GM12878 (cell line): ENCODE results near the gene RANGRF. TPM values are rescaled to one million over a fixed set of nuclear protein-coding genes. Genes with fewer than 3 reads are reported as not detected.

ENCODE experiments used
- ATAC-seq: fragments of 200-7000 bp; cut with Tn5 transposase; 3 replicates; pipeline ENCODE4 v1.9.1; 2020; ENCODE audit warnings: mild to moderate bottlenecking, moderate library complexity
- BruUV-seq: library from RNA; stranded (reverse); fragments of 400-500 nt; replicated peaks from 2 replicates; lab custom pipeline; 2021; lab: Mats Ljungman, UMichigan
- CTCF ChIA-PET: fragments of 300-600 bp; sonication (Branson Sonifier 250); formaldehyde crosslinking; extraction: SDS; loops from one replicate; lab custom pipeline; 2021; ENCODE audit warnings: inconsistent platforms; lab: Yijun Ruan, JAX
- POLR2A ChIA-PET: fragments of 350-600 bp; formaldehyde crosslinking; extraction: SDS; loops from one replicate; lab custom pipeline; 2021; ENCODE audit warnings: inconsistent platforms; lab: Charles Lee
- RAD21 ChIA-PET: fragments of 300-600 bp; sonication (Branson Sonifier 250); formaldehyde crosslinking; loops from one replicate; lab custom pipeline; 2023; ENCODE audit warnings: antibody characterized with exemption; ENCODE audit not compliant: unreplicated experiment; lab: Charles Lee
- SMC1A ChIA-PET: fragments of 300-600 bp; sonication (Branson Sonifier 250); formaldehyde crosslinking; loops from one replicate; lab custom pipeline; 2023; ENCODE audit not compliant: unreplicated experiment, uncharacterized antibody; lab: Charles Lee
- DNase-seq: peaks from one replicate; pipeline ENCODE4 v3.0.0-alpha.2; 2011; ENCODE audit warnings: low read depth, low spot score
- FAIRE-seq: peaks from 3 replicates; lab custom pipeline; 2011; peaks lifted over from hg19 to GRCh38; lab: Jason Lieb, UNC
- H2AFZ ChIP-seq: 2 replicates; pipeline ENCODE4 v1.6.0; 2011; ENCODE audit warnings: low read depth, low read length, control low read depth; ENCODE audit not compliant: control insufficient read depth
- H3K27ac ChIP-seq: 2 replicates; pipeline ENCODE4 v1.5.1; 2011; ENCODE audit warnings: control low read depth; ENCODE audit not compliant: control insufficient read depth, insufficient read depth
- H3K27me3 ChIP-seq, 2 experiments: replicated peaks in 1 of 2; 2 replicates each; pipeline versions ENCODE4 v1.6.0 to v1.6.1; 2011; ENCODE audit warnings: low read length in 1 of 2; ENCODE audit not compliant: control insufficient read depth in 2 of 2, insufficient read depth in 2 of 2
- H3K36me3 ChIP-seq, 2 experiments: 2 replicates each; pipeline ENCODE4 v1.5.1; 2011; ENCODE audit warnings: low read length in 1 of 2; ENCODE audit not compliant: control insufficient read depth in 2 of 2, insufficient read depth in 2 of 2
- H3K4me1 ChIP-seq: 2 replicates; pipeline ENCODE4 v1.6.1; 2011; ENCODE audit warnings: mild to moderate bottlenecking, low read length, moderate library complexity, mixed read lengths; ENCODE audit not compliant: control insufficient read depth, insufficient read depth
- H3K4me2 ChIP-seq: 2 replicates; pipeline ENCODE4 v1.6.0; 2011; ENCODE audit warnings: control low read depth; ENCODE audit not compliant: control insufficient read depth, insufficient read depth
- H3K4me3 ChIP-seq: fragments of 200-600 bp; sonication (generic); 2 replicates; pipeline ENCODE4 v1.5.1; 2016
- H3K79me2 ChIP-seq: 2 replicates; pipeline ENCODE4 v1.6.0; 2011; ENCODE audit warnings: low read length; ENCODE audit not compliant: control insufficient read depth, insufficient read depth
- H3K9ac ChIP-seq: 2 replicates; pipeline ENCODE4 v1.8.0; 2011; ENCODE audit warnings: low read length, control low read depth, mixed read lengths; ENCODE audit not compliant: control insufficient read depth, insufficient read depth
- H3K9me3 ChIP-seq: replicated peaks from 3 replicates; pipeline ENCODE4 v1.5.1; 2011; ENCODE audit warnings: mild to moderate bottlenecking, low read length; ENCODE audit not compliant: control insufficient read depth, insufficient read depth
- H4K20me1 ChIP-seq: 2 replicates; pipeline ENCODE4 v1.6.0; 2011; ENCODE audit not compliant: control insufficient read depth, insufficient read depth
- CBX5 ChIP-seq: sonication (generic); IDR thresholded peaks from 2 replicates; pipeline ENCODE4 v1.6.1; 2016; ENCODE audit warnings: low read depth, moderate library complexity, mild to moderate bottlenecking, inconsistent platforms
- FOXM1 ChIP-seq: IDR thresholded peaks from 2 replicates; pipeline ENCODE4 v1.6.1; 2012; ENCODE audit warnings: low read depth, mild to moderate bottlenecking, inconsistent platforms, low read length, moderate library complexity
- HDAC2 ChIP-seq: fragments of 200-600 bp; sonication (generic); IDR thresholded peaks from 2 replicates; pipeline ENCODE4 v1.6.1; 2017
- IKZF1 ChIP-seq: fragments of 450-650 bp; conservative IDR thresholded peaks from 2 replicates; pipeline ENCODE4 v1.6.1; 2017; ENCODE audit warnings: antibody characterized with exemption, mild to moderate bottlenecking
- MXI1 ChIP-seq: fragments of 150-350 bp; IDR thresholded peaks from 2 replicates; pipeline ENCODE4 v1.6.1; 2011; ENCODE audit warnings: low read depth, mild to moderate bottlenecking, inconsistent platforms, low read length, improper control_type of control experiment
- NFYB ChIP-seq: IDR thresholded peaks from 2 replicates; pipeline ENCODE4 v1.6.1; 2011; ENCODE audit warnings: low read depth, mild to moderate bottlenecking, low read length, improper control_type of control experiment, moderate library complexity; ENCODE audit not compliant: insufficient read depth
- POLR2AphosphoS2 ChIP-seq: IDR thresholded peaks from 2 replicates; pipeline ENCODE4 v1.6.1; 2011; ENCODE audit warnings: low read depth, mild to moderate bottlenecking, low read length, improper control_type of control experiment, moderate library complexity
- RELA ChIP-seq: fragments of 450-650 bp; IDR thresholded peaks from 2 replicates; pipeline ENCODE4 v1.8.0; 2014; ENCODE audit warnings: borderline replicate concordance; ENCODE audit not compliant: partially characterized antibody
- SPI1 ChIP-seq: IDR thresholded peaks from 2 replicates; pipeline ENCODE4 v1.6.1; 2011; ENCODE audit warnings: low read depth, mild to moderate bottlenecking, low read length, moderate library complexity, borderline replicate concordance; ENCODE audit not compliant: insufficient read depth
- SREBF1 ChIP-seq: IDR thresholded peaks from 2 replicates; pipeline ENCODE4 v1.6.1; 2012; ENCODE audit warnings: mild to moderate bottlenecking, low read length
- SUZ12 ChIP-seq: fragments of 200-600 bp; sonication (generic); IDR thresholded peaks from one replicate; pipeline ENCODE4 v1.6.1; 2018; ENCODE audit warnings: antibody characterized with exemption, mild to moderate bottlenecking; ENCODE audit not compliant: unreplicated experiment
- ZBED1 ChIP-seq: IDR thresholded peaks from 2 replicates; pipeline ENCODE4 v1.6.1; 2016; ENCODE audit warnings: borderline replicate concordance
- ZNF622 ChIP-seq: fragments of 450-650 bp; IDR thresholded peaks from 2 replicates; pipeline ENCODE4 v1.6.1; 2017; ENCODE audit warnings: mild to moderate bottlenecking, inconsistent platforms
- WGBS: methylation state at CpG from one replicate; pipeline ENCODE4 v1.1.6; 2016; ENCODE audit warnings: low lambda C conversion rate; ENCODE audit not compliant: insufficient replicate concordance, insufficient coverage; ENCODE audit errors: missing lambda C conversion rate; 5-methylcytosine and 5-hydroxymethylcytosine counted together
- in situ Hi-C: fragments of 300-500 bp; cut with MboI; formaldehyde crosslinking; loops from 9 replicates; pipeline ENCODE4 v1.14.3; 2018; ENCODE audit warnings: mixed read lengths
- intact Hi-C: fragments of 100-400 bp; cut with micrococcal nuclease; formaldehyde crosslinking; loops from one replicate; pipeline ENCODE4 v1.14.2; 2022; ENCODE audit not compliant: unreplicated experiment
- polyA plus RNA-seq, 11 experiments: library from polyadenylated mRNA; depleted of rRNA in 4 of 11; unstranded in 6 of 11; stranded (reverse) in 5 of 11; fragments of >200 nt; fragmentation: Nextera tagmentation in 4 of 11; fragmentation: Illumina TruSeq in 1 of 11; extraction: Ambion mirVana in 4 of 11; extraction: Trizol in 1 of 11; gene quantifications; 1 replicate in 1 of 11; 2 replicates in 10 of 11; pipeline versions ENCODE4 v1.2.1 to v1.2.3, GENCODE V29; 2011 to 2016; ENCODE audit warnings: inconsistent platforms in 2 of 11, missing spikeins in 2 of 11, low read depth in 1 of 11
- total RNA-seq, 4 experiments: library from RNA; depleted of rRNA in 3 of 4; stranded (reverse); fragments of >200 nt in 3 of 4; fragmentation: Illumina TruSeq in 1 of 4; extraction: Trizol in 1 of 4; gene quantifications; 2 replicates each; pipeline versions ENCODE4 v1.2.1 to v1.2.3, GENCODE V29; 2013 to 2021
- TF ChIP-seq, protein P1 (sequence below): fragments of 450-650 bp; IDR thresholded peaks from 2 replicates; pipeline ENCODE4 v1.6.1; 2017; ENCODE audit warnings: antibody characterized with exemption, mild to moderate bottlenecking, moderate library complexity
- TF ChIP-seq, protein P2 (sequence below): fragments of 450-650 bp; formaldehyde crosslinking; IDR thresholded peaks from 2 replicates; pipeline ENCODE4 v1.4.0; 2022; ENCODE audit warnings: mild to moderate bottlenecking, moderate library complexity
- TF ChIP-seq, protein P3 (sequence below): IDR thresholded peaks from 2 replicates; pipeline ENCODE4 v1.6.1; 2011; ENCODE audit warnings: borderline replicate concordance, low read depth, mild to moderate bottlenecking, moderate library complexity, mixed read lengths, low read length; ENCODE audit not compliant: insufficient read depth; ENCODE audit errors: extremely low read length

Gene RANGRF
- total and polyA plus RNA-seq, 10 of the 15 experiments (the other 5 are each of a cell fraction or from before 2014, with no cell fraction given) = 30.1 to 181 (median 61.4) TPM

DNA sequence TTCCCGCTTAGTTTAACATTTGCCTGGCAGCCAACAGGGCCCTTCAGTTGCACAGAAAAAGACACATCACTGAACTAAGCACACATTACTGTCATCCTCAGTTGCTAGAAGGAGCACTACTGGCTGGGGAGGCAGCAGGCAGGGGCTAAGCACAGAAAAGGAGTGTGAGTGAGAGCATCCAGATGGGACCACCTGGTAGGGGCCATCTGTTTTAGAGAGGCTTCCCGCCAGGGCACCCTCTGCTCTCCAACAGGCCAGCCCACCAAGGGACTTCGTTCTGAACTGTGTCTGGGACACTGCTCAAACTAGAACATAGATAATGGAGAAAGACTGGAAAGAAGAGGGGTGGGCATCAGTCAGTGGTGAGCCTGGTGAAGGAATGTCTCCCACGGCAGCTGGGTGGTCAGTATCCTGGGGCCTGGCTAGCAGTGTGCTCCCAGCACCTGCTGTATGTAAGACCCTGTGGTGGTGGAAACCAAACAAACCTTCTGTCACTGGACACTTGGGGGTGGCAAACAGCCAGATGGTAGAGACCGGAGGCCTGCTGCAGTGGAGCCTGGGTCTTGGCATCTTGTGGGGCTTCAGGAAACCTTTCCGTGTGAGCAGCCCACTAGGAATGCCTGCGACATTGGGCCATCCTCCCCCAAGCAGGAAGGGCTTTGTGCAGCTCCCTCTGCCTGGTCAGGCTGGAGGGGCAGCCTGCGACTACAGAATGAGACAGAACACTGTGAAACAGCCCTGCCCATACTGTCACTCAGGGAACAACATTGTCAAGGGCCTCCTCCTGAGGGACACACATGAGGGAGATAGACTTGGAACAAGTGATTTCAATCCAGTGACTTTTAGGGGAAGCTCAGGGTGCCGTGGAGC, 12.8 kb upstream of the RANGRF start:
- no peaks in the 10 kb centered on the region for H4K20me1 ChIP-seq
- no peaks in the 10 kb centered on the region for H3K4me1 ChIP-seq
- H2AFZ ChIP-seq = no peak overlapping the region
- SMC1A ChIA-PET = no interaction called here
- no peak overlapping the region for H3K4me3 ChIP-seq
- intact Hi-C loops = no loop called here
- no TSS peak for BruUV-seq
- TF ChIP-seq CBX5 (no peak), IKZF1 (no peak), HDAC2 (no peak), SUZ12 (no peak), ZBED1 (no peak), FOXM1 (no peak), SREBF1 (no peak), POLR2AphosphoS2 (no peak), ZNF622 (no peak), MXI1 (no peak), SPI1 (no peak), NFYB (no peak), RELA (no peak)
- TF ChIP-seq, protein P1, sequence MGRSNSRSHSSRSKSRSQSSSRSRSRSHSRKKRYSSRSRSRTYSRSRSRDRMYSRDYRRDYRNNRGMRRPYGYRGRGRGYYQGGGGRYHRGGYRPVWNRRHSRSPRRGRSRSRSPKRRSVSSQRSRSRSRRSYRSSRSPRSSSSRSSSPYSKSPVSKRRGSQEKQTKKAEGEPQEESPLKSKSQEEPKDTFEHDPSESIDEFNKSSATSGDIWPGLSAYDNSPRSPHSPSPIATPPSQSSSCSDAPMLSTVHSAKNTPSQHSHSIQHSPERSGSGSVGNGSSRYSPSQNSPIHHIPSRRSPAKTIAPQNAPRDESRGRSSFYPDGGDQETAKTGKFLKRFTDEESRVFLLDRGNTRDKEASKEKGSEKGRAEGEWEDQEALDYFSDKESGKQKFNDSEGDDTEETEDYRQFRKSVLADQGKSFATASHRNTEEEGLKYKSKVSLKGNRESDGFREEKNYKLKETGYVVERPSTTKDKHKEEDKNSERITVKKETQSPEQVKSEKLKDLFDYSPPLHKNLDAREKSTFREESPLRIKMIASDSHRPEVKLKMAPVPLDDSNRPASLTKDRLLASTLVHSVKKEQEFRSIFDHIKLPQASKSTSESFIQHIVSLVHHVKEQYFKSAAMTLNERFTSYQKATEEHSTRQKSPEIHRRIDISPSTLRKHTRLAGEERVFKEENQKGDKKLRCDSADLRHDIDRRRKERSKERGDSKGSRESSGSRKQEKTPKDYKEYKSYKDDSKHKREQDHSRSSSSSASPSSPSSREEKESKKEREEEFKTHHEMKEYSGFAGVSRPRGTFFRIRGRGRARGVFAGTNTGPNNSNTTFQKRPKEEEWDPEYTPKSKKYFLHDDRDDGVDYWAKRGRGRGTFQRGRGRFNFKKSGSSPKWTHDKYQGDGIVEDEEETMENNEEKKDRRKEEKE = no peak
- TF ChIP-seq, protein P2, sequence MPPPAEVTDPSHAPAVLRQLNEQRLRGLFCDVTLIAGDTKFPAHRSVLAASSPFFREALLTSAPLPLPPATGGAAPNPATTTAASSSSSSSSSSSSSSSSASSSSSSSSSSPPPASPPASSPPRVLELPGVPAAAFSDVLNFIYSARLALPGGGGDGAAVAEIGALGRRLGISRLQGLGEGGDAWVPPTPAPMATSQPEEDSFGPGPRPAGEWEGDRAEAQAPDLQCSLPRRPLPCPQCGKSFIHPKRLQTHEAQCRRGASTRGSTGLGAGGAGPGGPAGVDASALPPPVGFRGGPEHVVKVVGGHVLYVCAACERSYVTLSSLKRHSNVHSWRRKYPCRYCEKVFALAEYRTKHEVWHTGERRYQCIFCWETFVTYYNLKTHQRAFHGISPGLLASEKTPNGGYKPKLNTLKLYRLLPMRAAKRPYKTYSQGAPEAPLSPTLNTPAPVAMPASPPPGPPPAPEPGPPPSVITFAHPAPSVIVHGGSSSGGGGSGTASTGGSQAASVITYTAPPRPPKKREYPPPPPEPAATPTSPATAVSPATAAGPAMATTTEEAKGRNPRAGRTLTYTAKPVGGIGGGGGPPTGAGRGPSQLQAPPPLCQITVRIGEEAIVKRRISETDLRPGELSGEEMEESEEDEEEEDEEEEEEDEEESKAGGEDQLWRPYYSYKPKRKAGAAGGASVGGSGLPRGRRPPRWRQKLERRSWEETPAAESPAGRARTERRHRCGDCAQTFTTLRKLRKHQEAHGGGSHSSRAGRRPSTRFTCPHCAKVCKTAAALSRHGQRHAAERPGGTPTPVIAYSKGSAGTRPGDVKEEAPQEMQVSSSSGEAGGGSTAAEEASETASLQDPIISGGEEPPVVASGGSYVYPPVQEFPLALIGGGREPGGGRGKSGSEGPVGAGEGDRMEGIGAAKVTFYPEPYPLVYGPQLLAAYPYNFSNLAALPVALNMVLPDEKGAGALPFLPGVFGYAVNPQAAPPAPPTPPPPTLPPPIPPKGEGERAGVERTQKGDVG (CRISPR knock-in tag) = no peak
- TF ChIP-seq, protein P3, sequence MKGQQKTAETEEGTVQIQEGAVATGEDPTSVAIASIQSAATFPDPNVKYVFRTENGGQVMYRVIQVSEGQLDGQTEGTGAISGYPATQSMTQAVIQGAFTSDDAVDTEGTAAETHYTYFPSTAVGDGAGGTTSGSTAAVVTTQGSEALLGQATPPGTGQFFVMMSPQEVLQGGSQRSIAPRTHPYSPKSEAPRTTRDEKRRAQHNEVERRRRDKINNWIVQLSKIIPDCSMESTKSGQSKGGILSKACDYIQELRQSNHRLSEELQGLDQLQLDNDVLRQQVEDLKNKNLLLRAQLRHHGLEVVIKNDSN = no peak
- TF ChIP-seq, all 136 proteins: peak for 0
- no peak for ATAC-seq
- FAIRE-seq = no peak
- no peak for DNase-seq
- in situ Hi-C loops = no loop called here
- Histone ChIP-seq H3K79me2 (no peaks in the 10 kb centered on the region), H3K4me2 (no peak overlapping the region), H3K27me3 (no peaks in the 10 kb centered on the region), H3K9ac (no peak overlapping the region), H3K27ac (no peak overlapping the region), H3K9me3 (no peaks in the 10 kb centered on the region), H3K36me3 (peaks cover 0 to 1% of the 10 kb centered on the region in 2 experiments; a peak in 1 of 4 replicates)
- RAD21 ChIA-PET = no interaction called here
- CTCF ChIA-PET = no interaction called here
- POLR2A ChIA-PET = interaction anchor here (0.7 kb wide), 2 partner anchors 20 to 28 kb away, joined by 3 read pairs; partner anchors contain the start of genes CTC1 and SLC25A35
- WGBS = 97% methylated on average over 8 of the region's 9 CpGs
